NCI-H1048 (cell line): ENCODE results near the gene DYNC2H1.

Experiments used
- DNase-seq: peaks from one replicate; lab custom pipeline; 2025; lab: John Stamatoyannopoulos, UW

The DYNC2H1 gene

DNA sequence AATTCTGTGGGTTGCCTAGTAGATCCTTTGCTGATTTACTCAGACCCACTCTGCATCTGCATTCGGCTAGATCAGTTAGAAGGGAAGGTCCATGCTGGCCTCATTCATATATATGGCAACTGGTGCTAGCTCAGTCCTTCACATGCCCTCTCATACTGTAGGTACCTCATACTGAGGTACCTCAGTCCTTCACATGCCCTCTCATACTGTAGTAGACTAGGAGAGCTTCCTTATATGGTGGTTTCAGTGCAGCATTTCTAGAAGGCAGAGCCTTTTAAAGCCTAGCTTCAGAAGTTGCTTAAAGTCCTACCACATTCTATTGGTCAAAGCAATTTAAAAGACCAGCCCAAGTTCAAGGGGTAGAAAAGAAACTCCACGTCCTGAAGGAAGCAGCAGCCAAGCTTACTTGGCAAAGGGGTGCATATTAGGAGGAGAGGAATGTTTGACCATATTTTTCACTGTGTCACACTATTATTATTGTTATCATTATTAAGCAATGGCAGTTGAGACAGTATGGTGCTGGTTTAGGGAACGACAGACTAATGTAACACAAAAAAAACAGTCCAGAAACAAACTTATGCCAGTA lies 356.4 kb downstream of the DYNC2H1 start:
- DNase-seq, result no peak

DNA sequence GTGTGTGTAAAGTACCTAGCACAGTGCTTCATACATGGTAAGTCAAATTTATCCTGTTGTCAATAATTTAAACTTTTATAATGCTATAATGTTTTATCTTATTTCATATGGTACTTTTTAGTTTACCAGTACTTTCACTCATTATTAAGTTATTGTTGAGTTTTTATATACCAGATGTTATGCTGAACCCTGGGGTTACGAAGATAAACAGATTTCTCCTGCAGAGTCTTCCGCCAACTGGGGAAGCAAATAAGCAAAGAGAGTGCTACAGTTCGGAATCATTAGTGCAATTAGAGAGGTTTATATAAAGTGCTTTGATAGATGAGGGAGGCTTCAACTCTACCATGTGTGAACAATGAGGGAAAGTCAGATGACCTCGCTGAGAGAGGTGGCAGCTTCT lies 362.3 kb downstream of the DYNC2H1 start:
- DNase-seq, result no peak

GRCh38 chr11:103476874-103477273 lies 367.6 kb downstream of the DYNC2H1 start:
- no peak for DNase-seq

DNA sequence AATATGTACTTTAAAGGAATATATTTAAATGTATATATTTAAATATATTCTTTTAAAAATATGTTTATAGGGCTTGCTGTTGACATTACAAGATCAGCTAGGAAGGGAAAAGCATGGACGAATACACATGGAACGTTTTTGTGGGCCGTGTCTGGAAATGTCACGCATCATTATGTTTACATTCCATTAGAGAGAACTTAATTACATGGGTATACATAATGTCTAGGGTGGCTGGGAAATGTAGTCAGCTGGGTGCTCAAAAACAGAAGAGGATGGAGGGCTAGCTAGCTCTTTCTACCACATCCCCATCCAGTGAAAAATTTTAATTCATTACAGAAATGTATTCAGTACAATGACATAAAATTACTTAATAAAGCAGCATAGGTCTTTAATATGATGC lies 371.2 kb downstream of the DYNC2H1 start:
- DNase-seq, result no peak

- no peak for DNase-seq
Measured at GRCh38 chr11:103483996-103484395, 374.8 kb downstream of the DYNC2H1 start.

- no peak for DNase-seq
Measured at GRCh38 chr11:103484545-103484944, 375.3 kb downstream of the DYNC2H1 start.

DNA sequence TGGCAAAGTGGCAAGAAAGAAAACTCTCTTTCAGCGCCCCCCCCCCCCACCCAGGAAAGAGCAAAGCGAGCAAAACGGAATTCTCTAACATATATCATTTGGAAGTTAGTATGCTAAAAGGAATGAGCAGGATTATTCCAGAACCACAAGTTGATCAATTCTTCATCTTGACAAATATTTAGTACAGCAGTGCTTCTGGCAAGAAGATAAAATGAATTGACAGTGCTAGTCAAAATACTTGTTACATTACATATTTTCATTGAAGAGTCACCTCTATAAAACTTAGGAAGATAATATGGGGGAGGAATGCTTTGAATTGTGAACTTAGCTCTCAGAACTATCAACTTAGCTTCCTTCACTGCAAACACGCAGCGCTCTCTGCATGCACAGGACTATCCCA lies 377.4 kb downstream of the DYNC2H1 start:
- DNase-seq, result no peak

DNA sequence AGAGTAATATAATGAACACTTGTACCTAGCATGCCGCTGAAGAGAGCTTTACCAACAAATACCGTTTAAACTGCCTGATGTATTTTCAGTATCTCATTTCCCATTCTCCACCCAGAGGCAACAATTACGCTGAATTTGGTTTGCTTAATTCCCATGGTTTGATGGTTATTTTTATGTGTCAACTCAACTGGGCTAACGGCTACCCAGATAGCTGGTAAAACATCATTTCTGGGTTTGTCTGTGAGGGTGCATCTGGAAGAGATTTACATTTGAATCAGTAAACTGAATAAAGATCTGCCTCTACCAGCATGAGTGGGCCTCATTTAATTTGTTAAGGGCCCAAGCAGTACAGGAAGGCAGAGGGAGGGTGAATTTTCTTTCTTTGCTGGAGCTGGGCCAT lies 377.9 kb downstream of the DYNC2H1 start:
- no peak for DNase-seq

DNA sequence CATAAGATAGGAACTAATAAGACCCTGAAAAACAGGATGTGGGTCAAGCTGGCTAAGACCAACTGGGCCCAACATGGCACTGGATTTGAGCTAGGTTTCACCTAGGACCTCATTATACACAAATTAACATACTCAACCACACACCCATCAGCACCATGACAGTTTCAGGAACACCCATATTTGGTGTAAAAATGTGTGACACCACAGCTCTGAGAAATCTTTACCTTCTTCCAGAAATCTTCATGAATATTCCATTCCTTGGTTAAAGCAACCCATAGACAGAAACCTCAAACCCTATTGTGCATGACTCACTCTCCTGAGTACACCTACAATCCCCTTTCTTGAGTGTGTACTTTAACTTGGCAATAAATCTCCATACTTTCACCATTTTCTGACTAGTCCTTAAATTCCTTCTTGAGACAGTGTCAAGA lies 378.8 kb downstream of the DYNC2H1 start:
- no peak for DNase-seq

DNA sequence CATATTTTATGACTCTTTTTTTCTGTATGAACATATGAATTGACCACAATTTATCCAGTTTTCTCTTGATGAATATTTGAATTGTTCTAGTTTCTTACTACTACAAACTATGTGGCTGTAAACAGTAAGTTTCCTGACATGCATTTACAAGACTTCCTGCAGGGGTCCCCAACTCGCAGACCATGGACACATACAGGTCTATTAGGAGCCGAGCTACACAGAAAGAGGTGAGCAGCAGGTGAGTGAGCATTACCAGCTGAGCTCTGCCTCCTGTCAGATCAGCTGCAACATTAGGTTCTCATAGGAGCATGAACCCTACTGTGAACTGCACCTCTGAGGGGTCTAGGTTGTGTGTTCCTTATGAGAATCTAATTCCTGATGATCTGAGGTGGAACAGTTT lies 379.4 kb downstream of the DYNC2H1 start:
- no peak for DNase-seq

GRCh38 chr11:103491777-103492176 lies 382.6 kb downstream of the DYNC2H1 start:
- DNase-seq, result no peak

DNA sequence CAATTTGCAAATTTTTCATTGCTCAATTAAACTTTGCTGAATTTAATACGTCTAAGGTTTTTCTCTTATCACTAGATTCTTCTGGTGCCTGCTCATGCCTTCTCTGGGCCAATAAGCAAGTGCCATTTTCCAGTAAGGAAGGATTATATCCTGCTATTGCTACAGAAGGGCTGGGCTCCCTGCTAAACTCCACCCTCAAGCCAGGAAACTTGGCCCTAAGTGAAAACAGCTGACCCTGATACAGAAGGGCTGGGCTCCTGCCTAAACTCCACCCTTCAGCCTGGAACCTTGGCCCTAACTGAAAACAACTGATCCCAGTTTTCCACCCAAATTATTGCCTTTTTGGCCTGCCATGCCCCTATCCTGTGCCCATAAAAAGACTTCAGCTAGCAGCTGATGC lies 385.3 kb downstream of the DYNC2H1 start:
- no peak for DNase-seq

DNA sequence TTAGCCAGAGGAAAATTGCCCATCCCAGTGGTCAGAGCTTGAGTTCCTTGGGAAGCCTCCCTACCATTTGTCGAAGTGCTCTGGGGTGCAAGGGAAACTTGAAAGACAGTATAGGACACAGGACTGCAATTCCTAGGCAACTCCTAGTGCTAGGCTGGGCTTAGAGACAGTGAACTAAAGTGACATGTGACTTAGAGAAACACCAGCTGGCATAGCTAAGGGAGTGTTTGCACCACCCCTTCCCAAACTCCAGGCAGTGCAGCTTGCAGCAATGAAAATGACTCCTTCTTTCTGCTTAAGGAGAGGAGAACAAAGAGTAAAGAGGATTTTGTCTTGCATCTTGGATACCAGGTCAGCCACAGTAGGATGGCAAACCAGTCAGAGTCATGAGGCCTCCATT lies 388.0 kb downstream of the DYNC2H1 start:
- no peak for DNase-seq

GRCh38 chr11:103499710-103500340 lies 390.6 kb downstream of the DYNC2H1 start:
- no peak for DNase-seq

GRCh38 chr11:103515283-103515682 lies 406.1 kb downstream of the DYNC2H1 start:
- DNase-seq, result no peak

GRCh38 chr11:103520792-103521191 lies 411.6 kb downstream of the DYNC2H1 start:
- DNase-seq, result no peak

- no peak for DNase-seq
Measured at GRCh38 chr11:103525069-103525468, 415.8 kb downstream of the DYNC2H1 start.

DNA sequence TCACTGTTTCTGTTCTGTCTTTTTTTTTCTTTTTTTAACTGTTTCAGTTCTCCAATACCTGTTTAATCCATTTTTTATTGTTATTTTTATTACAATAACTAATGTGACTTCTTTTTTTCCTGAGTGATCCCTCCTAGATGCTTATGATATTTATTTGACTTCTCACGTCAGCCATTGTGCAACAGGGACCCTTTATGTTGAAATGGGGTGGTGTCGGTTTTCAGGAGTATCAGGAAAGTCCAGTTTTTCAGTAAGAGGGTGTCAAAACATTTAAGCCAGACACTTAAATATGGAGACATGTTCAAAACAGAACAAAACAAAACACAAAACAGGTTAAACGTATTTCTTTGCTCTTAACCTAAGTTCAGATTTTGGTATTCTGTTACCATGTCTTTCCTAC lies 418.8 kb downstream of the DYNC2H1 start:
- DNase-seq, result no peak

- DNase-seq, result no peak
Measured at GRCh38 chr11:103528596-103528995, 419.4 kb downstream of the DYNC2H1 start.

- no peak for DNase-seq
Measured at GRCh38 chr11:103529181-103529684, 420.0 kb downstream of the DYNC2H1 start.
